GM21390 (cell line): ENCODE results near the gene CA4.
"Not testable (repeated sequence)": the region's sequence is repeated elsewhere in the genome, so short reads cannot be mapped to it uniquely, and the experiment has no call there.

Experiments used
- ATAC-seq: cut with Tn5 transposase; IDR thresholded peaks from one replicate; pipeline ENCODE4 v1.9.1; 2021; ENCODE audit not compliant: unreplicated experiment

CA4 gene

GRCh38 chr17:60171753-60172079 lies 21.9 kb downstream of the CA4 start:
- ATAC-seq: no peak

- no peak for ATAC-seq
Measured at GRCh38 chr17:60173304-60173819, 23.6 kb downstream of the CA4 start.

GRCh38 chr17:60174035-60174434 lies 24.3 kb downstream of the CA4 start:
- ATAC-seq: no peak

- ATAC-seq: not testable (repeated sequence)
Measured at GRCh38 chr17:60174767-60175166, 25.0 kb downstream of the CA4 start.

GRCh38 chr17:60176763-60177162 lies 27.0 kb downstream of the CA4 start:
- ATAC-seq: not testable (repeated sequence)

- ATAC-seq: not testable (repeated sequence)
Measured at GRCh38 chr17:60178180-60178579, 28.4 kb downstream of the CA4 start.

GRCh38 chr17:60180380-60180779 lies 30.6 kb downstream of the CA4 start:
- not testable (repeated sequence) for ATAC-seq

GRCh38 chr17:60186372-60186771 lies 36.6 kb downstream of the CA4 start:
- ATAC-seq: not testable (repeated sequence)

- ATAC-seq: not testable (repeated sequence)
Measured at GRCh38 chr17:60186846-60187745, 37.3 kb downstream of the CA4 start.

GRCh38 chr17:60188759-60189158 lies 39.0 kb downstream of the CA4 start:
- no peak for ATAC-seq

GRCh38 chr17:60190032-60190431 lies 40.3 kb downstream of the CA4 start:
- ATAC-seq: not testable (repeated sequence)

GRCh38 chr17:60193032-60193431 lies 43.3 kb downstream of the CA4 start:
- not testable (repeated sequence) for ATAC-seq

GRCh38 chr17:60193482-60193881 lies 43.7 kb downstream of the CA4 start:
- ATAC-seq: no peak

- not testable (repeated sequence) for ATAC-seq
Measured at GRCh38 chr17:60194141-60194540, 44.4 kb downstream of the CA4 start.

- ATAC-seq: not testable (repeated sequence)
Measured at GRCh38 chr17:60198630-60199029, 48.9 kb downstream of the CA4 start.

- not testable (repeated sequence) for ATAC-seq
Measured at GRCh38 chr17:60205782-60206181, 56.0 kb downstream of the CA4 start.

GRCh38 chr17:60208302-60208701 lies 58.5 kb downstream of the CA4 start:
- not testable (repeated sequence) for ATAC-seq
